ENCODE results near the gene ROCK2. TPM values are rescaled to one million over a fixed set of nuclear protein-coding genes. Genes with fewer than 3 reads are reported as not detected.
"Not testable (repeated sequence)": the region's sequence is repeated elsewhere in the genome, so short reads cannot be mapped to it uniquely, and the experiment has no call there.

Gene ROCK2
- total and polyA plus RNA-seq, 8 donors, result 49.4 to 61.5 (median 58.8) TPM

GRCh38 chr2:11264007-11264406, 80.4 kb downstream of the ROCK2 start:
- no peak overlapping the region for H3K27ac ChIP-seq
- no peaks in the 10 kb centered on the region for H3K36me3 ChIP-seq
- H3K4me1 ChIP-seq, result no peaks in the 10 kb centered on the region
- intact Hi-C loops (cut with DNase I), result no loop called here
- no peaks in the 10 kb centered on the region for H3K27me3 ChIP-seq
- TF ChIP-seq, protein P1, sequence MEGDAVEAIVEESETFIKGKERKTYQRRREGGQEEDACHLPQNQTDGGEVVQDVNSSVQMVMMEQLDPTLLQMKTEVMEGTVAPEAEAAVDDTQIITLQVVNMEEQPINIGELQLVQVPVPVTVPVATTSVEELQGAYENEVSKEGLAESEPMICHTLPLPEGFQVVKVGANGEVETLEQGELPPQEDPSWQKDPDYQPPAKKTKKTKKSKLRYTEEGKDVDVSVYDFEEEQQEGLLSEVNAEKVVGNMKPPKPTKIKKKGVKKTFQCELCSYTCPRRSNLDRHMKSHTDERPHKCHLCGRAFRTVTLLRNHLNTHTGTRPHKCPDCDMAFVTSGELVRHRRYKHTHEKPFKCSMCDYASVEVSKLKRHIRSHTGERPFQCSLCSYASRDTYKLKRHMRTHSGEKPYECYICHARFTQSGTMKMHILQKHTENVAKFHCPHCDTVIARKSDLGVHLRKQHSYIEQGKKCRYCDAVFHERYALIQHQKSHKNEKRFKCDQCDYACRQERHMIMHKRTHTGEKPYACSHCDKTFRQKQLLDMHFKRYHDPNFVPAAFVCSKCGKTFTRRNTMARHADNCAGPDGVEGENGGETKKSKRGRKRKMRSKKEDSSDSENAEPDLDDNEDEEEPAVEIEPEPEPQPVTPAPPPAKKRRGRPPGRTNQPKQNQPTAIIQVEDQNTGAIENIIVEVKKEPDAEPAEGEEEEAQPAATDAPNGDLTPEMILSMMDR (IDR thresholded peaks at IDR 0.05), result no peak
- no peak overlapping the region for H3K4me3 ChIP-seq
- ATAC-seq (no peak), DNase-seq (no peak)
- H3K9me3 ChIP-seq, result no peaks in the 10 kb centered on the region

GRCh38 chr2:11263177-11263576, 81.3 kb downstream of the ROCK2 start:
- no peaks in the 10 kb centered on the region for H3K4me1 ChIP-seq
- DNase-seq (no peak), ATAC-seq (no peak)
- TF ChIP-seq, protein P1 (IDR thresholded peaks at IDR 0.05), result no peak
- no peak overlapping the region for H3K4me3 ChIP-seq
- H3K36me3 ChIP-seq, result no peaks in the 10 kb centered on the region
- no peak overlapping the region for H3K27ac ChIP-seq
- no peaks in the 10 kb centered on the region for H3K9me3 ChIP-seq
- H3K27me3 ChIP-seq, result no peaks in the 10 kb centered on the region
- intact Hi-C loops (cut with DNase I), result no loop called here

DNA sequence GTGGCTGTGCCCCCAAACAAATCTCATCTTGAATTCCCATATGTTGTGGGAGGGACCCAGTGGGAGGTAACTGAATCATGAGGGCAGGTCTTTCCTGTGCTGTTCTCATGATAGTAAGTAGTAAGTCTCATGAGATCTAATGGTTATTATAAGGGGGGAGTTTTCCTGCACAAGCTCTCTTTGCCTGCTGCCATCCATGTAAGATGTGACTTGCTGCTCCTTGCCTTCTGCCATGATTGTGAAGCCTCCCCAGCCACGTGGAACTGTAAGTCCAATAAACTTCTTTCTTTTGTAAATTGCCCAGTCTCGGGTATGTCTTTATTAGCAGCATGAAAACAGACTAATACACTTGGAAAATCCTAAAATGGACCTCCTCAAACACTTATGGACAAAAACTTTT, 82.0 kb downstream of the ROCK2 start:
- H3K27ac ChIP-seq; H3K4me3 ChIP-seq; H3K36me3 ChIP-seq; H3K9me3 ChIP-seq; H3K4me1 ChIP-seq; intact Hi-C loops (cut with DNase I); DNase-seq; ATAC-seq; H3K27me3 ChIP-seq: not testable (repeated sequence)

DNA sequence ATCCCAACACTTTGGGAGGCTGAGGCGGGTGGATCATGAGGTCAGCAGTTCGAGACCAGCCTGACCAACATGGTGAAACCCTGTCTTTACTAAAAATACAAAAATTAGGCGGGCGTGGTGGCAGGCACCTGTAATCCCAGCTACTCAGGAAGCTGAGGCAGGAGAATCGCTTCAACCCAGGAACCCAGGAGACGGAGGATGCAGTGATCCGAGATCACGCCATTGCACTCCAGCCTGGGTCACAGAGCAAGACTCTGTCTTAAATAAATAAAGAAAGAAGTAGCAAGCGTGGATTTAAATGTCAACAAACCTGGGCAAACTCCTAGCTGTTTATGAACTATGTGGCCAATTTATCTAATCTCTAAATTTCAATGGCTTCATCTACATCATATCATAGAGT, 82.9 kb downstream of the ROCK2 start:
- ATAC-seq; H3K4me3 ChIP-seq; H3K27ac ChIP-seq; intact Hi-C loops (cut with DNase I); H3K9me3 ChIP-seq; H3K36me3 ChIP-seq; H3K27me3 ChIP-seq; DNase-seq; H3K4me1 ChIP-seq: not testable (repeated sequence)

DNA sequence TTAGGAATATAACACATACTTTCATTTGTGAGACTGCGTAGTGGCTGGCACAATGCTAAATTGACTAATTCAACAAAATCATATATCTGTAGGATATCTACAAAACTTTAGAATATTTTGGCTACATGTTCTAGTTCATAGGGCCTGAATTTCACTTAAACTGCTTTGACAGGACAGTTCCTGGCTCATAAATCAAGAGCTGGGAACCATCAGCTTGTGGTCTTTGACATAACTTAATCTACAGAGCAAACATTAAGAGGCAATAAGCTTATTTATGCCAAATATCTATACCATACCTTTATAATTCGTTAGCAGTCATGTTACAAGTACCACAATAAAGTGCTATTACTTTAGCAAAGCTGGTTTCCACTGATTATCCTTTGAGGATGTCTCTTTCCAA, 83.5 kb downstream of the ROCK2 start:
- H3K9me3 ChIP-seq, result no peaks in the 10 kb centered on the region
- DNase-seq (no peak), ATAC-seq (no peak)
- TF ChIP-seq, protein P1 (IDR thresholded peaks at IDR 0.05), result no peak
- no peaks in the 10 kb centered on the region for H3K4me1 ChIP-seq
- H3K27me3 ChIP-seq, result no peaks in the 10 kb centered on the region
- no peak overlapping the region for H3K4me3 ChIP-seq
- H3K27ac ChIP-seq, result no peak overlapping the region
- intact Hi-C loops (cut with DNase I), result no loop called here
- H3K36me3 ChIP-seq, result peaks cover 0 to 11% of the 10 kb centered on the region in 2 donors

DNA sequence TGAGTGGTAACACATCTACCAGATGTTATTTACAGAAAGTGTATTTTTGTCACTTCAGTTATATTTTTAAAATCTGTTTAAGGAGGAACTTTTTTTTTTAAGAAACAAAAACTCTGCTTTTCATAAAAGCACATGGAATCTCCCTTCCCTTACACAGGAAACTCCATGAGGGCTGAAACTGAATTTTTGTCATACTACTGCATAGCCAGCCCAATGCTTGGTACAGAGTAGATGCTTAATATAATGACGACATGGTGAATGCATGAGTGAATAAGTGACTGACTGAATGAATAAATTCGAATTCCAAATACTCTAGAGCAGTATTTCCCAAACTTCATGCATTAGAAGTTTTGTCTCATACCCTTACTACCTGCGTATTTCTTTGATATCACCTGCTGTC, 86.5 kb downstream of the ROCK2 start:
- Histone ChIP-seq H3K36me3 (peaks cover 0 to 11% of the 10 kb centered on the region in 2 donors), H3K9me3 (no peaks in the 10 kb centered on the region), H3K4me3 (no peak overlapping the region), H3K27ac (no peak overlapping the region), H3K4me1 (no peaks in the 10 kb centered on the region), H3K27me3 (no peaks in the 10 kb centered on the region)
- TF ChIP-seq, protein P1 (IDR thresholded peaks at IDR 0.05), result no peak
- DNase-seq (no peak), ATAC-seq (no peak)
- intact Hi-C loops (cut with DNase I), result no loop called here

All from left lung (tissue), 10 donors.